Parathyroid adenoma (tissue), 2 donors: ENCODE measurements around the gene RCOR3.
A peak's percentile ranks its signal among the peaks of the same experiment; 100 is the strongest.
"Not testable (repeated sequence)": the region's sequence is repeated elsewhere in the genome, so short reads cannot be mapped to it uniquely, and the experiment has no call there.

ENCODE experiments used
- H2AFZ ChIP-seq: fragments of 300-600 bp; sonication (generic); one replicate; pipeline ENCODE4 v1.7.0; 2017; ENCODE audit warnings: antibody characterized with exemption, mild to moderate bottlenecking
- H3K27ac ChIP-seq: fragments of 300-600 bp; sonication (generic); one replicate; pipeline ENCODE4 v1.7.0; 2017
- H3K27me3 ChIP-seq: fragments of 300-600 bp; sonication (generic); one replicate; pipeline ENCODE4 v1.7.0; 2017; ENCODE audit warnings: low read length; ENCODE audit not compliant: control insufficient read depth, insufficient read depth
- H3K36me3 ChIP-seq: fragments of 300-600 bp; sonication (generic); one replicate; pipeline ENCODE4 v1.7.0; 2017; ENCODE audit warnings: low read length; ENCODE audit not compliant: control insufficient read depth, insufficient read depth
- H3K4me1 ChIP-seq: fragments of 300-600 bp; sonication (generic); one replicate; pipeline ENCODE4 v1.7.0; 2017; ENCODE audit warnings: control low read depth
- H3K4me2 ChIP-seq: fragments of 300-600 bp; sonication (generic); one replicate; pipeline ENCODE4 v1.7.0; 2017; ENCODE audit warnings: low read length
- H3K4me3 ChIP-seq: fragments of 300-600 bp; sonication (generic); one replicate; pipeline ENCODE4 v1.7.0; 2017; ENCODE audit warnings: low read depth, low read length
- H3K79me2 ChIP-seq: fragments of 300-600 bp; sonication (generic); one replicate; pipeline ENCODE4 v1.7.0; 2017; ENCODE audit warnings: control low read depth
- H3K9ac ChIP-seq: fragments of 300-600 bp; sonication (generic); one replicate; pipeline ENCODE4 v1.7.0; 2017; ENCODE audit warnings: mild to moderate bottlenecking
- H3K9me3 ChIP-seq: fragments of 300-600 bp; sonication (generic); one replicate; pipeline ENCODE4 v1.7.0; 2017; ENCODE audit warnings: low read length; ENCODE audit not compliant: control insufficient read depth
- TF ChIP-seq, protein P1 (sequence below): fragments of 300-600 bp; sonication (generic); IDR thresholded peaks from one replicate; pipeline ENCODE4 v1.7.0; 2017; ENCODE audit warnings: antibody characterized with exemption, mild to moderate bottlenecking
- donor health status: primary hyperparathyroidism.

RCOR3 gene

DNA sequence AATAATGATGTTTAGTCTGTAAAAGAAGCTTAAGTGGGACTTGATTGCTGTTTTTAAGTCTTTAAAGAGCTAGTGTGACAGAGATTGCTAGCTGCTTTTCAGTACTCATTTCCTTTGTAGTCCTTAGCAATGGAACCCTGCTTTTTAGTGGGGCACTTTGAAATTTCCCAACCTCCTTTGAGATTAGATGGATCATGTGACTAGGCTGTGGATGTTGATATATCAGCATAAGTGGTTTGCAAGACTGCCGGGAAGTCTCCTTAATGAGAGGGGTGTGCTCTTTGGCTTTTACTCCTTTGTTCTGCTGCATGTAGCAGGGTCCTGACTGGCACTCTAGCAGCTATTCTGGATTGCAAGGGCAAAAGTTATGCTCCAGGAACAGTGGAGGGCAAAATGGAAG lies 11.2 kb upstream of the RCOR3 start:
- Histone ChIP-seq H3K27ac (no peak overlapping the region), H3K9me3 (no peaks in the 10 kb centered on the region), H3K4me3 (no peak overlapping the region), H3K4me1 (no peaks in the 10 kb centered on the region), H3K36me3 (no peaks in the 10 kb centered on the region), H3K79me2 (no peaks in the 10 kb centered on the region), H2AFZ (no peak overlapping the region), H3K4me2 (no peak overlapping the region), H3K9ac (no peak overlapping the region), H3K27me3 (no peaks in the 10 kb centered on the region)
- TF ChIP-seq, protein P1, sequence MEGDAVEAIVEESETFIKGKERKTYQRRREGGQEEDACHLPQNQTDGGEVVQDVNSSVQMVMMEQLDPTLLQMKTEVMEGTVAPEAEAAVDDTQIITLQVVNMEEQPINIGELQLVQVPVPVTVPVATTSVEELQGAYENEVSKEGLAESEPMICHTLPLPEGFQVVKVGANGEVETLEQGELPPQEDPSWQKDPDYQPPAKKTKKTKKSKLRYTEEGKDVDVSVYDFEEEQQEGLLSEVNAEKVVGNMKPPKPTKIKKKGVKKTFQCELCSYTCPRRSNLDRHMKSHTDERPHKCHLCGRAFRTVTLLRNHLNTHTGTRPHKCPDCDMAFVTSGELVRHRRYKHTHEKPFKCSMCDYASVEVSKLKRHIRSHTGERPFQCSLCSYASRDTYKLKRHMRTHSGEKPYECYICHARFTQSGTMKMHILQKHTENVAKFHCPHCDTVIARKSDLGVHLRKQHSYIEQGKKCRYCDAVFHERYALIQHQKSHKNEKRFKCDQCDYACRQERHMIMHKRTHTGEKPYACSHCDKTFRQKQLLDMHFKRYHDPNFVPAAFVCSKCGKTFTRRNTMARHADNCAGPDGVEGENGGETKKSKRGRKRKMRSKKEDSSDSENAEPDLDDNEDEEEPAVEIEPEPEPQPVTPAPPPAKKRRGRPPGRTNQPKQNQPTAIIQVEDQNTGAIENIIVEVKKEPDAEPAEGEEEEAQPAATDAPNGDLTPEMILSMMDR, result no peak

DNA sequence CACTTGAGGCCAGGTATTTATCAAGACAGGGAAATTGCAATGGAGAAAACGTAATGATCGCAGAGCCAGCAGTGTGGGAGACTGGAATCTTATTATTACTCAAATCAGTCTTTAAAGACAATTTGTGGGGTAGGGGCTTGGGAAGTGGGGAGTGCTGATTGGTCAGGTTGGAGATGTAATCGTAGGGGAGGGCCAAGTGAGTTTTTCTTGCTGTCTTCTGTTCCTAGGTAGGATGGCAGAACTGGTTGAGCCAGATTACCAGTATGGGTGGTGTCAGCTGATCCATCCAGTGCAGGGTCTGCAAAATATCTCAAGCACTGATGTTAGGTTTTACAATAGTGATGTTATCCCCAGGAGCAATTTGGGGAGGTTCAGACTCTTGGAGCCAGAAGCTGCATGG lies 9.6 kb upstream of the RCOR3 start:
- not testable (repeated sequence) for H3K27ac ChIP-seq, H3K9me3 ChIP-seq, H2AFZ ChIP-seq, H3K27me3 ChIP-seq, H3K4me1 ChIP-seq, H3K9ac ChIP-seq, H3K4me2 ChIP-seq, H3K36me3 ChIP-seq, H3K79me2 ChIP-seq, H3K4me3 ChIP-seq

DNA sequence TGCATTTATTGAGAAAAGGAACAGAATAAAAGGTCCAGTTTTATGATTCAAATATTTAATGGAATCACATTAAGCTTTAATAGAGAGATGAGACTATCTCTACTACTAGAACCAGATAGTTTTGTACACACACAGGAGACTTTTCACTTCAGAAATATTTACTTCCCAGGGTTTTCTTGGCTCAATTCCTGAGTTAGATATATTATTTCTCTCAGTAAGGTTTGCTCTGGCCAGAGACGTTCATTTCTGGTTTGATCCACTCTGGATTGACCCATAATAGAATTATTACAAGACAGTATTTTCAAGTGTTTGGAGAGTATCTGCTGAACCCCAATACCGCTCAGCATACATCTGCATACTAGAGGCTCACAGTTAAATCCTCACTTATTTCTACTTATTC lies 1.3 kb upstream of the RCOR3 start:
- Histone ChIP-seq H3K9ac (no peak overlapping the region), H3K9me3 (no peaks in the 10 kb centered on the region), H3K27me3 (no peaks in the 10 kb centered on the region), H3K27ac (peak overlapping the region; percentile 100), H3K4me3 (peak overlapping the region; percentile 90), H3K4me1 (peaks cover 5% of the 10 kb centered on the region), H2AFZ (peak overlapping the region; percentile 88), H3K4me2 (peak overlapping the region; percentile 81), H3K36me3 (no peaks in the 10 kb centered on the region), H3K79me2 (no peaks in the 10 kb centered on the region)
- TF ChIP-seq, protein P1, result no peak

DNA sequence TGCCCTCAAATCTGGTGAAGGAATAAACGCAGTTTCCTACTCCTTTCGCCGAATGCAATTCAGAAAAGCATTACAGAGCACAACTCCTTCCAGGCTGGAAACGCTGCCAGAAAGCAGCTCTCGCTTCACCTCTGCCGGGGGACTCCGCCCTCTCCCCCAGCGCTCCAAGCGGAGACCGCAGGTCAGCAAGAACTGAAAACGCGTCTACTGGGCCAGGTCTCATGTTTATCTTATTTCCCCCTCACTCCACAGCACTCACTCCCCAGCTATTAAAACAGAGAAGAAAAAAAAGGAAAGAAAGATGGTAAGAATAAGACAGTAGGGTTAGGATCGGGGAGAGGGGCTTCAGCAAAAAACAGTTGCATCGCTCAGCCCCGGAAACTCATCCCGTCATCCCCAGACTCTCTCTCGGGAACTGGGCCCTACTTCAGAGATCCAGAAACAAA lies 833 bp upstream of the RCOR3 start:
- peaks cover 5% of the 10 kb centered on the region for H3K4me1 ChIP-seq
- H3K27ac ChIP-seq, result peak overlapping the region; percentile 100
- no peaks in the 10 kb centered on the region for H3K9me3 ChIP-seq
- H3K36me3 ChIP-seq, result no peaks in the 10 kb centered on the region
- peak overlapping the region; percentile 81 for H3K4me2 ChIP-seq
- H2AFZ ChIP-seq, result peak overlapping the region; percentile 88
- no peaks in the 10 kb centered on the region for H3K79me2 ChIP-seq
- peak overlapping the region; percentile 90 for H3K4me3 ChIP-seq
- H3K9ac ChIP-seq, result peak overlapping the region; percentile 89
- no peaks in the 10 kb centered on the region for H3K27me3 ChIP-seq
- TF ChIP-seq, protein P1, result no peak

DNA sequence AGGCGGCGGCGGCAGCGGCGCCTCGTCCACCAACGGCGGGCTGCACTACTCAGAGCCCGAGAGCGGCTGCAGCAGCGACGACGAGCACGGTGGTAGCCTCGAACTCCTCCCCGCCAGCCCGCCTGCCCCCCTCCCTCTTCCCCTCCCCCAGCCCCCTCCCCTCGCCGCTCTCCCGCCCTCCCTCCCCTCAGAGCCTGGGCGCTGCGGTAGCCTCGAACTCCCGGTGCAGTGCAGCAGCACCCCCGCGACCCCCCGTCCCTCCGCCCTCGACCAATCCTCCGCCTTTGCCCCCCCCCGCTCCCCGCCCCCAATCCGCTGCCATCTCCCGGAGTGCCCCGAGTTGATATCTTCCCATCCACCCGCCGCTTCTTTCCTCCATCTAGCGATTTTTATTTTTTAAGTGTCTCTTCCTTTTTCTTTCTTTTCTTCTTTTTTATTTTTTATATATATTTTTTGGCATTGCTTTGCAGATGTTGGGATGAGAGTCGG lies 516 bp downstream of the RCOR3 start:
- Histone ChIP-seq H3K4me2 (peak overlapping the region; percentile 80), H3K4me1 (peaks cover 5% of the 10 kb centered on the region), H3K36me3 (no peaks in the 10 kb centered on the region), H3K27ac (peak overlapping the region; percentile 100), H3K79me2 (peaks cover 6% of the 10 kb centered on the region), H3K9me3 (no peaks in the 10 kb centered on the region), H2AFZ (peak overlapping the region; percentile 79), H3K4me3 (peak overlapping the region; percentile 89), H3K9ac (no peak overlapping the region), H3K27me3 (no peaks in the 10 kb centered on the region)
- TF ChIP-seq, protein P1, result no peak
